Keratinocyte (primary cell): Measurements from ENCODE around the gene AKT1S1. TPM values are rescaled to one million over a fixed set of nuclear protein-coding genes. Genes with fewer than 3 reads are reported as not detected.

Source experiments
- DNase-seq: peaks from one replicate; pipeline ENCODE4 v3.0.0-alpha.2; 2011; ENCODE audit warnings: low read depth, missing footprints, low spot score
- FAIRE-seq: peaks from 2 replicates; lab custom pipeline; 2011; peaks lifted over from hg19 to GRCh38; lab: Jason Lieb, UNC
- H2AFZ ChIP-seq: 2 replicates; pipeline ENCODE4 v1.6.0; 2012; ENCODE audit warnings: low read length, control low read depth, inconsistent platforms; ENCODE audit not compliant: control insufficient read depth
- H3K27ac ChIP-seq: 2 replicates; pipeline ENCODE4 v1.5.1; 2011; ENCODE audit warnings: low read length; ENCODE audit not compliant: control insufficient read depth, insufficient read depth
- H3K27me3 ChIP-seq: 3 replicates; pipeline ENCODE4 v1.6.0; 2011; ENCODE audit warnings: low read length; ENCODE audit not compliant: control insufficient read depth, insufficient read depth; ENCODE audit errors: extremely low read depth
- H3K36me3 ChIP-seq, 2 experiments: 2 replicates in 1 of 2; 3 replicates in 1 of 2; pipeline ENCODE4 v1.5.1; 2011; ENCODE audit warnings: low read length in 2 of 2, mild to moderate bottlenecking in 1 of 2; ENCODE audit not compliant: control insufficient read depth in 2 of 2, insufficient read depth in 2 of 2; ENCODE audit errors: extremely low read depth in 1 of 2
- H3K4me1 ChIP-seq: 3 replicates; pipeline ENCODE4 v1.5.1; 2011; ENCODE audit warnings: low read length; ENCODE audit not compliant: control insufficient read depth, insufficient read depth; ENCODE audit errors: extremely low read depth
- H3K4me2 ChIP-seq: 3 replicates; pipeline ENCODE4 v1.6.0; 2011; ENCODE audit warnings: low read depth, low read length; ENCODE audit not compliant: control insufficient read depth, insufficient read depth; ENCODE audit errors: extremely low read depth
- H3K4me3 ChIP-seq, 3 experiments: fragments of 200-600 bp in 1 of 3; sonication (generic) in 1 of 3; 2 replicates in 2 of 3; 3 replicates in 1 of 3; pipeline ENCODE4 v1.5.1; 2011 to 2016; ENCODE audit warnings: low read length in 3 of 3, mild to moderate bottlenecking in 3 of 3, control low read depth in 2 of 3, inconsistent platforms in 1 of 3, low read depth in 1 of 3, mixed read lengths in 1 of 3, mixed run types in 1 of 3, moderate library complexity in 1 of 3; ENCODE audit not compliant: control insufficient read depth in 2 of 3, insufficient read depth in 2 of 3; ENCODE audit errors: extremely low read depth in 1 of 3
- H3K79me2 ChIP-seq: 2 replicates; pipeline ENCODE4 v1.6.0; 2012; ENCODE audit warnings: low read length; ENCODE audit not compliant: control insufficient read depth, insufficient read depth
- H3K9ac ChIP-seq: 3 replicates; pipeline ENCODE4 v1.6.0; 2011; ENCODE audit warnings: low read length; ENCODE audit not compliant: control insufficient read depth, insufficient read depth; ENCODE audit errors: extremely low read depth
- H3K9me1 ChIP-seq: 3 replicates; pipeline ENCODE4 v1.6.0; 2011; ENCODE audit warnings: low read length; ENCODE audit not compliant: control insufficient read depth, insufficient read depth; ENCODE audit errors: extremely low read depth
- H3K9me3 ChIP-seq: 2 replicates; pipeline ENCODE4 v1.5.1; 2012; ENCODE audit warnings: low read depth, low read length; ENCODE audit not compliant: control insufficient read depth
- H4K20me1 ChIP-seq: 3 replicates; pipeline ENCODE4 v1.6.0; 2011; ENCODE audit warnings: low read length; ENCODE audit not compliant: control insufficient read depth, insufficient read depth; ENCODE audit errors: extremely low read depth
- CTCF ChIP-seq, 3 experiments: IDR thresholded peaks in 1 of 3; conservative IDR thresholded peaks in 1 of 3; optimal IDR thresholded peaks in 1 of 3; 2 replicates in 2 of 3; 3 replicates in 1 of 3; pipeline versions ENCODE3 to v1.5.1; 2011; ENCODE audit warnings: low read length in 3 of 3, mild to moderate bottlenecking in 3 of 3, moderate library complexity in 2 of 3, control low read depth in 1 of 3, inconsistent platforms in 1 of 3; ENCODE audit not compliant: insufficient read depth in 2 of 3; ENCODE audit errors: extremely low read depth in 1 of 3
- EZH2 ChIP-seq: IDR thresholded peaks from one replicate; pipeline ENCODE4 v1.6.1; 2012; ENCODE audit warnings: inconsistent platforms, mild to moderate bottlenecking, low read length, moderate library complexity
- dilution Hi-C: fragments of 300-500 bp; cut with MboI; formaldehyde crosslinking; loops from one replicate; pipeline ENCODE4 v1.7.0; 2020; ENCODE audit warnings: low sequenced_read_pairs; ENCODE audit not compliant: extremely low pct_ligation_motif_present
- polyA plus RNA-seq, 5 experiments: library from polyadenylated mRNA; depleted of rRNA in 3 of 5; stranded (reverse) in 3 of 5; stranded (forward) in 1 of 5; unstranded in 1 of 5; fragments of >200 nt; gene quantifications; 1 replicate in 1 of 5; 2 replicates in 3 of 5; 3 replicates in 1 of 5; pipeline versions ENCODE4 v1.2.1 to v1.2.3, GENCODE V29; 2011 to 2012; ENCODE audit warnings: missing spikeins in 2 of 5, low read depth in 1 of 5, low replicate concordance in 1 of 5

AKT1S1 gene
- polyA plus RNA-seq, 1 donor (not counting 4 experiments of a cell fraction or from before 2014, with no cell fraction given) = 27.2 TPM

GRCh38 chr19:49912965-49913685 lies 36.0 kb upstream of the AKT1S1 start:
- H3K9me3 ChIP-seq = no peaks in the 10 kb centered on the region
- H3K27ac ChIP-seq = no peak overlapping the region
- no peaks in the 10 kb centered on the region for H3K27me3 ChIP-seq
- peaks cover 9% of the 10 kb centered on the region for H4K20me1 ChIP-seq
- FAIRE-seq (no peak), DNase-seq (no peak)
- no peak overlapping the region for H3K4me2 ChIP-seq
- H3K4me1 ChIP-seq = no peaks in the 10 kb centered on the region
- H3K36me3 ChIP-seq = peaks cover 24 to 31% of the 10 kb centered on the region in 2 experiments
- H2AFZ ChIP-seq = no peak overlapping the region
- H3K9me1 ChIP-seq = no peaks in the 10 kb centered on the region
- H3K79me2 ChIP-seq = peaks cover 27% of the 10 kb centered on the region
- no peak overlapping the region for H3K9ac ChIP-seq
- TF ChIP-seq CTCF (optimal IDR thresholded peaks at IDR 0.05 in 1 of 3, IDR thresholded peaks at IDR 0.05 in 1 of 3, conservative IDR thresholded peaks at IDR 0.05 in 1 of 3; ENCODE audit: extremely low read depth in 1 of 3, insufficient read depth in 2 of 3, low read length in 3 of 3) (no peak), EZH2 (no peak)
- dilution Hi-C loops = no loop called here
- no peak overlapping the region for H3K4me3 ChIP-seq

- no peak overlapping the region for H3K27ac ChIP-seq
- H3K4me1 ChIP-seq = no peaks in the 10 kb centered on the region
- no peaks in the 10 kb centered on the region for H3K27me3 ChIP-seq
- no peaks in the 10 kb centered on the region for H3K9me3 ChIP-seq
- peaks cover 9% of the 10 kb centered on the region for H4K20me1 ChIP-seq
- H3K9me1 ChIP-seq = no peaks in the 10 kb centered on the region
- FAIRE-seq = no peak
- DNase-seq = no peak
- no peak overlapping the region for H3K4me2 ChIP-seq
- dilution Hi-C loops = no loop called here
- no peak for TF ChIP-seq EZH2
- no peak overlapping the region for H3K4me3 ChIP-seq
- H3K9ac ChIP-seq = no peak overlapping the region
- peaks cover 14% of the 10 kb centered on the region for H3K79me2 ChIP-seq
- H2AFZ ChIP-seq = no peak overlapping the region
- H3K36me3 ChIP-seq = peaks cover 23 to 37% of the 10 kb centered on the region in 2 experiments
Observed at GRCh38 chr19:49911381-49912145, 34.4 kb upstream of the AKT1S1 start.
